Renal cortical epithelial cell (primary cell): ENCODE results near the gene PHKG2. TPM values are rescaled to one million over a fixed set of nuclear protein-coding genes. Genes with fewer than 3 reads are reported as not detected.
A peak's percentile ranks its signal among the peaks of the same experiment; 100 is the strongest.

Experiments
- DNase-seq: peaks from one replicate; pipeline ENCODE4 v3.0.0-alpha.2; 2011; ENCODE audit warnings: low read depth
- total RNA-seq: library from RNA; depleted of rRNA; stranded (reverse); fragments of >200 nt; gene quantifications from 2 replicates; pipeline ENCODE4 v1.2.3, GENCODE V29; 2014

PHKG2 gene
- total RNA-seq, 1 donor from 2014 or later, result 26.2 TPM

- DNase-seq, result no peak
These were observed 9.1 kb downstream of the PHKG2 start for GRCh38 chr16:30757316-30757715.

- no peak for DNase-seq
These were observed 10.8 kb downstream of the PHKG2 start for GRCh38 chr16:30758988-30759491.

- no peak for DNase-seq
These were observed 11.9 kb downstream of the PHKG2 start for GRCh38 chr16:30760001-30760559.

GRCh38 chr16:30760577-30761426 is 12.6 kb downstream of the PHKG2 start:
- DNase-seq, result no peak

GRCh38 chr16:30761427-30761927 is 13.3 kb downstream of the PHKG2 start:
- DNase-seq, result peak; percentile 15

GRCh38 chr16:30761928-30762902 is 14.0 kb downstream of the PHKG2 start, which contains the start of the genes CFAP119 and RNF40:
CFAP119 (minus strand) TSS chr16:30762062; CDS start chr16:30761748, 314 bp downstream.
RNF40 (plus strand) TSS chr16:30762322; CDS start chr16:30762546, 224 bp downstream.
- peak; percentile 98 for DNase-seq

- no peak for DNase-seq
These were observed 14.9 kb downstream of the PHKG2 start for GRCh38 chr16:30762991-30763725.

GRCh38 chr16:30764086-30764485 is 15.9 kb downstream of the PHKG2 start:
- DNase-seq, result no peak

GRCh38 chr16:30764816-30765465 is 16.7 kb downstream of the PHKG2 start:
- DNase-seq, result no peak

- DNase-seq, result no peak
These were observed 18.1 kb downstream of the PHKG2 start for GRCh38 chr16:30766206-30766932.

GRCh38 chr16:30766933-30767284 is 18.7 kb downstream of the PHKG2 start:
- DNase-seq, result no peak

GRCh38 chr16:30767767-30768465 is 19.7 kb downstream of the PHKG2 start:
- no peak for DNase-seq

GRCh38 chr16:30768583-30769181 is 20.5 kb downstream of the PHKG2 start:
- no peak for DNase-seq

GRCh38 chr16:30769379-30770089 is 21.3 kb downstream of the PHKG2 start:
- no peak for DNase-seq

GRCh38 chr16:30771726-30772125 is 23.5 kb downstream of the PHKG2 start:
- no peak for DNase-seq

- no peak for DNase-seq
These were observed 25.6 kb downstream of the PHKG2 start for GRCh38 chr16:30773826-30774225.

- DNase-seq, result no peak
These were observed 26.3 kb downstream of the PHKG2 start for GRCh38 chr16:30774367-30775130.

- DNase-seq, result no peak
These were observed 26.8 kb downstream of the PHKG2 start for GRCh38 chr16:30775131-30775391.
